H9 (cell line): ENCODE measurements around the gene DNAJC6. TPM values are rescaled to one million over a fixed set of nuclear protein-coding genes. Genes with fewer than 3 reads are reported as not detected.
A peak's percentile ranks its signal among the peaks of the same experiment; 100 is the strongest.

Experiments
- DNase-seq: peaks from one replicate; pipeline ENCODE4 v3.0.0-alpha.2; 2017
- H2AFZ ChIP-seq: one replicate; pipeline ENCODE4 v1.6.1; 2013; ENCODE audit warnings: mild to moderate bottlenecking, low read length, control low read depth, moderate library complexity
- H2AK5ac ChIP-seq: 2 replicates; pipeline ENCODE4 v1.6.1; 2013; ENCODE audit warnings: low read length, control low read depth, mixed read lengths; ENCODE audit not compliant: insufficient read length
- H2BK120ac ChIP-seq: one replicate; pipeline ENCODE4 v1.6.1; 2013; ENCODE audit warnings: low read depth, mild to moderate bottlenecking, low read length, control low read depth, inconsistent platforms; ENCODE audit not compliant: poor library complexity, severe bottlenecking
- H2BK12ac ChIP-seq: 2 replicates; pipeline ENCODE4 v1.6.1; 2013; ENCODE audit warnings: low read length, control low read depth, mixed read lengths, low read depth; ENCODE audit not compliant: insufficient read length
- H2BK15ac ChIP-seq: 2 replicates; pipeline ENCODE4 v1.6.1; 2013; ENCODE audit warnings: low read depth, low read length, control low read depth
- H2BK20ac ChIP-seq: one replicate; pipeline ENCODE4 v1.6.1; 2013; ENCODE audit warnings: low read depth, mild to moderate bottlenecking, low read length, control low read depth, inconsistent platforms; ENCODE audit not compliant: poor library complexity, severe bottlenecking
- H2BK5ac ChIP-seq: 2 replicates; pipeline ENCODE4 v1.6.1; 2013; ENCODE audit warnings: low read length, control low read depth, mixed read lengths; ENCODE audit not compliant: insufficient read length
- H3K14ac ChIP-seq: 2 replicates; pipeline ENCODE4 v1.6.1; 2013; ENCODE audit warnings: low read length, control low read depth; ENCODE audit not compliant: insufficient read depth
- H3K18ac ChIP-seq: 2 replicates; pipeline ENCODE4 v1.6.1; 2013; ENCODE audit warnings: low read depth, mild to moderate bottlenecking, mixed read lengths, low read length, control low read depth; ENCODE audit not compliant: insufficient read length
- H3K23ac ChIP-seq: 2 replicates; pipeline ENCODE4 v1.6.1; 2013; ENCODE audit warnings: low read length, control low read depth, mixed read lengths, low read depth; ENCODE audit not compliant: insufficient read length
- H3K23me2 ChIP-seq: 2 replicates; pipeline ENCODE4 v1.6.1; 2013; ENCODE audit warnings: low read depth, mild to moderate bottlenecking, mixed read lengths, low read length, control low read depth; ENCODE audit not compliant: insufficient read length, poor library complexity, severe bottlenecking
- H3K27ac ChIP-seq: 2 replicates; pipeline ENCODE4 v1.5.1; 2013; ENCODE audit warnings: low read length, control low read depth, mixed read lengths, low read depth; ENCODE audit not compliant: insufficient read length
- H3K27me3 ChIP-seq: 2 replicates; pipeline ENCODE4 v1.6.1; 2013; ENCODE audit warnings: low read length, control low read depth, inconsistent platforms; ENCODE audit not compliant: insufficient read depth
- H3K4ac ChIP-seq: 2 replicates; pipeline ENCODE4 v1.6.1; 2013; ENCODE audit warnings: low read depth, mild to moderate bottlenecking, control low read depth, inconsistent platforms, low read length, moderate library complexity
- H3K4me1 ChIP-seq: 2 replicates; pipeline ENCODE4 v1.6.1; 2013; ENCODE audit warnings: low read length, control low read depth, inconsistent platforms; ENCODE audit not compliant: insufficient read depth
- H3K4me2 ChIP-seq: 2 replicates; pipeline ENCODE4 v1.6.1; 2013; ENCODE audit warnings: low read length, control low read depth, mixed read lengths; ENCODE audit not compliant: insufficient read length, insufficient read depth
- H3K56ac ChIP-seq: 2 replicates; pipeline ENCODE4 v1.6.1; 2013; ENCODE audit warnings: low read depth, mild to moderate bottlenecking, mixed read lengths, low read length, control low read depth; ENCODE audit not compliant: insufficient read length
- H3K79me1 ChIP-seq: 2 replicates; pipeline ENCODE4 v1.6.1; 2013; ENCODE audit warnings: low read depth, mild to moderate bottlenecking, moderate library complexity, low read length, control low read depth, inconsistent platforms; ENCODE audit not compliant: insufficient read depth, poor library complexity, severe bottlenecking
- H3K79me2 ChIP-seq: 2 replicates; pipeline ENCODE4 v1.6.1; 2013; ENCODE audit warnings: low read length, control low read depth, inconsistent platforms; ENCODE audit not compliant: insufficient read depth
- H3K9ac ChIP-seq: 2 replicates; pipeline ENCODE4 v1.6.1; 2013; ENCODE audit warnings: low read length, control low read depth, mixed read lengths; ENCODE audit not compliant: insufficient read length; ENCODE audit errors: extremely low read depth
- H3K9me3 ChIP-seq: one replicate; pipeline ENCODE4 v1.6.1; 2013; ENCODE audit warnings: low read depth, low read length, inconsistent platforms; ENCODE audit not compliant: control insufficient read depth
- H3T11ph ChIP-seq: one replicate; pipeline ENCODE4 v1.6.1; 2013; ENCODE audit warnings: mild to moderate bottlenecking, low read length, control low read depth, inconsistent platforms
- H4K20me1 ChIP-seq: one replicate; pipeline ENCODE4 v1.6.1; 2013; ENCODE audit not compliant: control insufficient read depth, insufficient read length, insufficient read depth
- H4K5ac ChIP-seq: 2 replicates; pipeline ENCODE4 v1.6.1; 2013; ENCODE audit warnings: low read depth, mild to moderate bottlenecking, mixed read lengths, low read length, control low read depth; ENCODE audit not compliant: insufficient read length
- H4K8ac ChIP-seq: replicated peaks from 2 replicates; pipeline ENCODE4 v1.6.1; 2013; ENCODE audit warnings: low read length, control low read depth, mixed read lengths, low read depth; ENCODE audit not compliant: insufficient read length
- H4K91ac ChIP-seq: 2 replicates; pipeline ENCODE4 v1.6.1; 2013; ENCODE audit warnings: low read depth, mild to moderate bottlenecking, moderate library complexity, mixed read lengths, low read length, control low read depth; ENCODE audit not compliant: insufficient read length
- H3K27ac Mint-ChIP-seq, 3 experiments: 2 replicates in 2 of 3; 3 replicates in 1 of 3; pipeline ENCODE4 v1.8.0; 2020 to 2021; ENCODE audit warnings: mixed read lengths in 3 of 3, mild to moderate bottlenecking in 1 of 3, moderate library complexity in 1 of 3
- H3K27me3 Mint-ChIP-seq: 2 replicates; pipeline ENCODE4 v1.8.0; 2021; ENCODE audit warnings: low read depth, mild to moderate bottlenecking, moderate library complexity, mixed read lengths
- H3K36me3 Mint-ChIP-seq, 3 experiments: 2 replicates in 2 of 3; 3 replicates in 1 of 3; pipeline ENCODE4 v1.8.0; 2020 to 2021; ENCODE audit warnings: low read depth in 3 of 3, mixed read lengths in 3 of 3; ENCODE audit not compliant: insufficient read depth in 1 of 3
- H3K4me1 Mint-ChIP-seq, 2 experiments: 2 replicates each; pipeline ENCODE4 v1.8.0; 2020; ENCODE audit warnings: mixed read lengths in 2 of 2
- H3K4me3 Mint-ChIP-seq, 2 experiments: 2 replicates in 1 of 2; 3 replicates in 1 of 2; pipeline ENCODE4 v1.8.0; 2020 to 2021; ENCODE audit warnings: mild to moderate bottlenecking in 2 of 2, mixed read lengths in 2 of 2, moderate library complexity in 1 of 2
- H3K9me3 Mint-ChIP-seq, 2 experiments: 2 replicates in 1 of 2; 3 replicates in 1 of 2; pipeline ENCODE4 v1.8.0; 2020; ENCODE audit warnings: mild to moderate bottlenecking in 2 of 2, mixed read lengths in 2 of 2, moderate library complexity in 1 of 2
- WGBS: extraction: QIAGEN DNeasy Blood & Tissue Kit; methylation state at CpG from one replicate; pipeline ENCODE4 v1.1.7; 2013; ENCODE audit warnings: missing lambda C conversion rate, low lambda C conversion rate, mixed read lengths; ENCODE audit not compliant: insufficient read length; ENCODE audit errors: extremely low coverage; 5-methylcytosine and 5-hydroxymethylcytosine counted together
- total RNA-seq: library from RNA; stranded (reverse); gene quantifications from 2 replicates; pipeline ENCODE4 v1.2.1, GENCODE V29; 2021
- TF ChIP-seq, protein P1 (sequence below): fragments of 200-600 bp; sonication (generic); conservative IDR thresholded peaks from 3 replicates; pipeline ENCODE4 v1.8.0; 2021; ENCODE audit warnings: antibody characterized with exemption, mild to moderate bottlenecking

Gene DNAJC6
- total RNA-seq, 1 experiment from 2014 or later, result 2.2 TPM

DNA sequence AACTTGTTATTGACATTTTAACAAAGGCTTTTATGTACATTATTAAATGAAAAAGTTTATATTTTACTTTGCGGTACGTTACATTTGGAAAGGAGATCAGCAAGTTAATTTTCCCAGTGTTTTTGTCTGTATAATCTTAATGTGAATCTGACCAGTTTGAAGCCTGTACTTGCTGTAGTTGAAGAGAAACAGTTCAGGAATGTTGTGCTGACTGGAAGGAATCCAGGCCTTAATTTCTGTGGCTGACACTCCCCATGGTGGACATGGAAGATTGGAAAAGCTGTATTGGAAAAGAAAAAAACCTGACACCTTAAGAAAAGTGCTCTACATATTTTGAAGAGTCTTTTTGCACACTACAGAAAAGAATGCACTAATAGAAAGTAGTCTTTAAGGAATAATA lies 126.6 kb downstream of the DNAJC6 start:
- H3K79me2 ChIP-seq, result no peaks in the 10 kb centered on the region
- Mint-ChIP-seq H3K27me3 (no peaks in the 10 kb centered on the region), H3K4me3 (no peak overlapping the region), H3K36me3 (peaks cover 0 to 13% (median 8%) of the 10 kb centered on the region in 3 experiments; a peak in 5 of 7 replicates), H3K27ac (peak overlapping the region in 1 of 3 experiments; percentile 41; a peak in 1 of 7 replicates), H3K9me3 (no peaks in the 10 kb centered on the region), H3K4me1 (peaks cover 35 to 40% of the 10 kb centered on the region in 2 experiments)
- no peak overlapping the region for H3K23ac ChIP-seq
- H3K27me3 ChIP-seq, result no peaks in the 10 kb centered on the region
- H3K56ac ChIP-seq, result no peak overlapping the region
- H2BK12ac ChIP-seq, result no peak overlapping the region
- no peak overlapping the region for H3K4ac ChIP-seq
- no peak overlapping the region for H3K14ac ChIP-seq
- no peaks in the 10 kb centered on the region for H3K9me3 ChIP-seq
- no peak overlapping the region for H2AK5ac ChIP-seq
- no CpG with 5 or more reads among the region's 2 CpGs for WGBS
- no peak overlapping the region for H3T11ph ChIP-seq
- H2BK20ac ChIP-seq, result no peak overlapping the region
- no peaks in the 10 kb centered on the region for H3K23me2 ChIP-seq
- H2BK15ac ChIP-seq, result no peak overlapping the region
- H4K91ac ChIP-seq, result no peak overlapping the region
- H4K5ac ChIP-seq, result no peak overlapping the region
- TF ChIP-seq, protein P1, sequence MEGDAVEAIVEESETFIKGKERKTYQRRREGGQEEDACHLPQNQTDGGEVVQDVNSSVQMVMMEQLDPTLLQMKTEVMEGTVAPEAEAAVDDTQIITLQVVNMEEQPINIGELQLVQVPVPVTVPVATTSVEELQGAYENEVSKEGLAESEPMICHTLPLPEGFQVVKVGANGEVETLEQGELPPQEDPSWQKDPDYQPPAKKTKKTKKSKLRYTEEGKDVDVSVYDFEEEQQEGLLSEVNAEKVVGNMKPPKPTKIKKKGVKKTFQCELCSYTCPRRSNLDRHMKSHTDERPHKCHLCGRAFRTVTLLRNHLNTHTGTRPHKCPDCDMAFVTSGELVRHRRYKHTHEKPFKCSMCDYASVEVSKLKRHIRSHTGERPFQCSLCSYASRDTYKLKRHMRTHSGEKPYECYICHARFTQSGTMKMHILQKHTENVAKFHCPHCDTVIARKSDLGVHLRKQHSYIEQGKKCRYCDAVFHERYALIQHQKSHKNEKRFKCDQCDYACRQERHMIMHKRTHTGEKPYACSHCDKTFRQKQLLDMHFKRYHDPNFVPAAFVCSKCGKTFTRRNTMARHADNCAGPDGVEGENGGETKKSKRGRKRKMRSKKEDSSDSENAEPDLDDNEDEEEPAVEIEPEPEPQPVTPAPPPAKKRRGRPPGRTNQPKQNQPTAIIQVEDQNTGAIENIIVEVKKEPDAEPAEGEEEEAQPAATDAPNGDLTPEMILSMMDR, result no peak
- H2BK120ac ChIP-seq, result no peak overlapping the region
- no peak overlapping the region for H3K9ac ChIP-seq
- H3K18ac ChIP-seq, result no peak overlapping the region
- H4K20me1 ChIP-seq, result no peaks in the 10 kb centered on the region
- peaks cover 2% of the 10 kb centered on the region; the same call in 1 of the 2 replicates for H3K4me1 ChIP-seq
- no peak overlapping the region for H2AFZ ChIP-seq
- H3K4me2 ChIP-seq, result no peak overlapping the region
- H2BK5ac ChIP-seq, result no peak overlapping the region
- no peak overlapping the region for H3K27ac ChIP-seq
- no peak for DNase-seq
- no peaks in the 10 kb centered on the region for H3K79me1 ChIP-seq
- no peak overlapping the region for H4K8ac ChIP-seq
